ENCODE results near the gene MAN1C1.

GRCh38 chr1:25811384-25812082 is 194.9 kb downstream of the MAN1C1 start:
- no peak for TF ChIP-seq CTCF (IDR thresholded peaks at IDR 0.05; ENCODE audit: insufficient read depth, low read length, poor library complexity, severe bottlenecking)
- no peak for TF ChIP-seq EZH2phosphoT487 (conservative IDR thresholded peaks at IDR 0.05; ENCODE audit: low read length)
